ENCODE data around the gene EEFSEC.
"Not testable (repeated sequence)": the region's sequence is repeated elsewhere in the genome, so short reads cannot be mapped to it uniquely, and the experiment has no call there.

Gene EEFSEC

GRCh38 chr3:128152419-128153155 is 694 bp upstream of the EEFSEC start:
- no peak for DNase-seq

- DNase-seq: not testable (repeated sequence)
Measured at GRCh38 chr3:128154354-128154753, 1.1 kb downstream of the EEFSEC start.

GRCh38 chr3:128155616-128156360 is 2.5 kb downstream of the EEFSEC start:
- no peak for DNase-seq

- DNase-seq: no peak
Measured at GRCh38 chr3:128160661-128161060, 7.4 kb downstream of the EEFSEC start.

GRCh38 chr3:128163432-128163831 is 10.2 kb downstream of the EEFSEC start:
- DNase-seq: no peak

GRCh38 chr3:128166971-128167453 is 13.7 kb downstream of the EEFSEC start:
- no peak for DNase-seq

- no peak for DNase-seq
Measured at GRCh38 chr3:128167646-128167972, 14.3 kb downstream of the EEFSEC start.

- no peak for DNase-seq
Measured at GRCh38 chr3:128167973-128168674, 14.8 kb downstream of the EEFSEC start.

- DNase-seq: no peak
Measured at GRCh38 chr3:128168836-128169235, 15.6 kb downstream of the EEFSEC start.

GRCh38 chr3:128170866-128171516 is 17.7 kb downstream of the EEFSEC start:
- DNase-seq: no peak

- DNase-seq: no peak
Measured at GRCh38 chr3:128173200-128173599, 19.9 kb downstream of the EEFSEC start.

GRCh38 chr3:128173849-128174248 is 20.6 kb downstream of the EEFSEC start:
- DNase-seq: no peak

- DNase-seq: no peak
Measured at GRCh38 chr3:128174675-128175590, 21.7 kb downstream of the EEFSEC start.

- DNase-seq: no peak
Measured at GRCh38 chr3:128175768-128176167, 22.5 kb downstream of the EEFSEC start.

GRCh38 chr3:128176276-128176833 is 23.1 kb downstream of the EEFSEC start:
- DNase-seq: no peak

GRCh38 chr3:128177865-128178264 is 24.6 kb downstream of the EEFSEC start:
- DNase-seq: no peak

GRCh38 chr3:128178782-128179483 is 25.7 kb downstream of the EEFSEC start:
- no peak for DNase-seq

- DNase-seq: no peak
Measured at GRCh38 chr3:128179484-128179819, 26.2 kb downstream of the EEFSEC start.

- DNase-seq: no peak
Measured at GRCh38 chr3:128180436-128180835, 27.2 kb downstream of the EEFSEC start.

GRCh38 chr3:128180913-128181312 is 27.6 kb downstream of the EEFSEC start:
- no peak for DNase-seq

- DNase-seq: no peak
Measured at GRCh38 chr3:128182656-128183055, 29.4 kb downstream of the EEFSEC start.
